ENCODE results near the gene DPP6.

GRCh38 chr7:154841731-154842331, 789.6 kb downstream of the DPP6 start:
- no peak for TF ChIP-seq CTCF (IDR thresholded peaks at IDR 0.05)
- no peak for TF ChIP-seq POLR2A (IDR thresholded peaks at IDR 0.05)
- TF ChIP-seq EP300 (IDR thresholded peaks at IDR 0.05) = no peak

All from tibial nerve (tissue), 4 donors.